ENCODE results near the gene HOXB8.

The HOXB8 gene

GRCh38 chr17:48636177-48637018 lies 21.3 kb upstream of the HOXB8 start:
- TF ChIP-seq TAF1 (IDR thresholded peaks at IDR 0.05; ENCODE audit: borderline replicate concordance, insufficient read depth, low read length) (no peak), REST (IDR thresholded peaks at IDR 0.05; ENCODE audit: insufficient read depth in 1 of 2, low read depth in 2 of 2, low read length in 2 of 2) (no peak), SIN3A (IDR thresholded peaks at IDR 0.05; ENCODE audit: borderline replicate concordance, insufficient read depth, low read length) (no peak), FOXP2 (optimal IDR thresholded peaks at IDR 0.05; ENCODE audit: borderline replicate concordance, extremely low read depth, extremely low read length, insufficient read depth) (no peak), POLR2AphosphoS5 (IDR thresholded peaks at IDR 0.05; ENCODE audit: low read depth, low read length) (no peak)

- no peak for TF ChIP-seq POLR2AphosphoS5 (IDR thresholded peaks at IDR 0.05; ENCODE audit: low read depth, low read length)
- no peak for TF ChIP-seq TAF1 (IDR thresholded peaks at IDR 0.05; ENCODE audit: borderline replicate concordance, insufficient read depth, low read length)
- TF ChIP-seq FOXP2 (optimal IDR thresholded peaks at IDR 0.05; ENCODE audit: borderline replicate concordance, extremely low read depth, extremely low read length, insufficient read depth): no peak
- TF ChIP-seq SIN3A (IDR thresholded peaks at IDR 0.05; ENCODE audit: borderline replicate concordance, insufficient read depth, low read length): no peak
- TF ChIP-seq REST (IDR thresholded peaks at IDR 0.05; ENCODE audit: insufficient read depth in 1 of 2, low read depth in 2 of 2, low read length in 2 of 2): no peak
These were observed 19.6 kb upstream of the HOXB8 start for GRCh38 chr17:48634493-48635208.

GRCh38 chr17:48633266-48633677 lies 18.2 kb upstream of the HOXB8 start:
- TF ChIP-seq FOXP2 (optimal IDR thresholded peaks at IDR 0.05; ENCODE audit: borderline replicate concordance, extremely low read depth, extremely low read length, insufficient read depth) (no peak), POLR2AphosphoS5 (IDR thresholded peaks at IDR 0.05; ENCODE audit: low read depth, low read length) (no peak), SIN3A (IDR thresholded peaks at IDR 0.05; ENCODE audit: borderline replicate concordance, insufficient read depth, low read length) (no peak), REST (IDR thresholded peaks at IDR 0.05; ENCODE audit: insufficient read depth in 1 of 2, low read depth in 2 of 2, low read length in 2 of 2) (no peak), TAF1 (IDR thresholded peaks at IDR 0.05; ENCODE audit: borderline replicate concordance, insufficient read depth, low read length) (no peak)

GRCh38 chr17:48632579-48633265 lies 17.6 kb upstream of the HOXB8 start:
- TF ChIP-seq FOXP2 (optimal IDR thresholded peaks at IDR 0.05; ENCODE audit: borderline replicate concordance, extremely low read depth, extremely low read length, insufficient read depth) (no peak), REST (IDR thresholded peaks at IDR 0.05; ENCODE audit: insufficient read depth in 1 of 2, low read depth in 2 of 2, low read length in 2 of 2) (no peak), TAF1 (IDR thresholded peaks at IDR 0.05; ENCODE audit: borderline replicate concordance, insufficient read depth, low read length) (no peak)
